Measurements from ENCODE around the gene CFL2.

Gene CFL2

DNA sequence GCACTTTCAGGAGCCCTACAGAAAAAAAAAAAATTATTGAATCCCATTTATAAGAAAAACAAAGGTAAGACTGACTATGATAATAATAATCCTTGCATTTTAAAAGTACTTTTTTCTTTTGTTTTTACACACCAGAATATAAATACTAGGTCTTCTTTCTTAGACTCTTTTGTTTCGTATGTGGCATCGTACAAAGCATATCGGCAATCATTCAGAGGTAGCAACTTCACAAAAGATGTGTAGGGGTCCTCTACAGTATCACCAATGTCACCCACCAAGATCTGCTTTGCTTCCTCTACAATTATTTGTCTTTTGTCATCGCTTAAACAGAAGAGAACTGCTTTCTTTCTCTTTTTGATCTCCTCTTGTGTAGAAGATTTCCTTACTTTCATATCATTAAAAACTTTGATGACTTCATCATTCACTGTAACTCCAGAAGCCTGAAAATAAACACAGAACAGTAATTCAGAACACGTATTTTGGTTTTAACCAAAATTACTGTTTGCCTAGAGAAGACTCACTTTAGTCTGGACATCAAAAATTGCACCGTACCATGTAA lies 1.2 kb downstream of the CFL2 start:
- Histone ChIP-seq H3K27me3 (no peaks in the 10 kb centered on the region), H3K27ac (peak overlapping the region; percentile 75 to 90 (median 81); a peak in 19 of 22 replicates), H3K9ac (peak overlapping the region; percentile 84 to 92 (median 89)), H4K20me1 (peaks cover 0 to 12% (median 0%) of the 10 kb centered on the region in 11 experiments; a peak in 4 of 22 replicates), H3K36me3 (peaks cover 0 to 25% (median 13%) of the 10 kb centered on the region in 11 experiments; a peak in 16 of 22 replicates), H3K4me3 (peak overlapping the region; percentile 70 to 87 (median 78)), H3K9me3 (replicated peaks in 1 of 11) (no peaks in the 10 kb centered on the region), H3K4me1 (peaks cover 17 to 50% (median 36%) of the 10 kb centered on the region in 10 experiments), H3K4me2 (peak overlapping the region; percentile 75 to 92 (median 84))
- TF ChIP-seq Cebpa-rat (IDR thresholded peaks at IDR 0.05), result no peak

DNA sequence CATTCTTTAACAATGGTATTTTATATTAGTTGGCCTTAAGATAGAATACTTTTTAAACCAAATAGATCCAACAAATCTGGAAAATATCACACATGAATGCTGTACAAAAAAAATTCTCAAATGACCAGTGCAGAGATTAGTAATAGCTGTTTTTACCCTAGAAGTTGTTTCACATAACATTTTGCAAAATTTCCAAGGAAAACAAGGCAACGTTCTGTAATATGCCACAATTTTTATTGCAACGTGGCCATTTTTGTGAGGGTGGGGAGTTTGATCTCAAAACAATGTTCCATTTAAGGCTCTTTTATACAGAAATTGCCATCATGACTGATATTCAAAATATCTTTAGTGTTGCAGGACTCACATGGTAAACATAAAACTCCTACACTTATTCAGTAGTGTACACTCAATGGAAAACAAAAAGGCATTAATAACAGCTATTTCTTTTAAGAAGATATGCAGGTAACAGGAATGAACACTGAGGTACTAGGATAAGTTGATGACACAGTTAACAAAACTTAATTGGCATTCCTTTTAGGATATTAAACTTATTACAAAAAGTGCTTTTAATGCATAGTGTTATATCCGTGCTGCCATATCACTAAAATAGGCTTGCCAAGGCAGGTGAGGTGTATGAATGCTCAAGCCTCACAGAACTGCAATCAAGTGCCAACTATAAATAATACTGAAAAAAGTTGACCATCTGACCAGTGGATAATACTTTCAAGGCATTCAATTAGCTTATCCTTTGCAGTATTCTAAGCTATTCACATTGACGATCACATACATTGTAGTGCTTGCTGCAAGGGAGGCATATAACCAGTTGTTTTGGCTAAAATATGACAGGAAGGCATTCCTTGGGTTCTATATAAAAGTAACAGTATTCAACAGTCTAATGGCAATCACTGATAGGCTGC lies 2.3 kb downstream of the CFL2 start:
- Histone ChIP-seq H3K4me1 (peaks cover 17 to 50% (median 36%) of the 10 kb centered on the region in 10 experiments), H3K9me3 (replicated peaks in 1 of 11) (no peaks in the 10 kb centered on the region), H3K4me3 (no peak overlapping the region), H3K27me3 (no peaks in the 10 kb centered on the region), H3K36me3 (peaks cover 0 to 25% (median 13%) of the 10 kb centered on the region in 11 experiments; a peak in 16 of 22 replicates), H3K27ac (no peak overlapping the region), H3K4me2 (peak overlapping the region; percentile 13 to 91 (median 83); a peak in 19 of 22 replicates), H3K9ac (no peak overlapping the region; a peak in 1 of 22 replicates), H4K20me1 (peaks cover 0 to 12% (median 0%) of the 10 kb centered on the region in 11 experiments; a peak in 4 of 22 replicates)
- TF ChIP-seq Cebpa-rat (IDR thresholded peaks at IDR 0.05), result no peak

DNA sequence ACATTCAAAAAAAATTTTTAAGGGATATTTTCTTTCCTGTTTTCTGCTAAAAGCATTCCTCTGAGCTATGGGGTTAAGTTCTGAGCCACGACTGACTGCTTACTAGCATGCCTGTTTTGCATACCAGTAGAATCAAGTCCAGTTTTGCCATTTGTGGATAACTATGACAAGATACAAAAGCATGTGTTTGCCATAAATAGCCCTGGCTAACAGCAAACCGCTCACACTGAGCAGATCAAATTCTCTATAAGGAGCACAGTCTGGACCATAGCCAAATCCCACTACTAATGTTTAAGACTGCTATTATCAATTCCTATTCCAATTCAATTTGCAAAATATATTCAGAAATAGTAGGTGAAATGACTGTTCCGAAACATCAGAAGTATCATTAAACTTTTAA lies 3.2 kb downstream of the CFL2 start:
- Histone ChIP-seq H3K27ac (no peak overlapping the region), H3K9me3 (replicated peaks in 1 of 11) (no peaks in the 10 kb centered on the region), H3K4me2 (peak overlapping the region; percentile 10 to 77 (median 53); a peak in 18 of 22 replicates), H3K36me3 (peaks cover 0 to 25% (median 13%) of the 10 kb centered on the region in 11 experiments; a peak in 16 of 22 replicates), H3K4me1 (peaks cover 17 to 50% (median 36%) of the 10 kb centered on the region in 10 experiments), H3K27me3 (no peaks in the 10 kb centered on the region), H3K9ac (peak overlapping the region in 3 of 11 experiments; percentile 18 to 60 (median 24); a peak in 1 of 22 replicates), H3K4me3 (no peak overlapping the region), H4K20me1 (peaks cover 0 to 12% (median 0%) of the 10 kb centered on the region in 11 experiments; a peak in 4 of 22 replicates)
- no peak for TF ChIP-seq Cebpa-rat (IDR thresholded peaks at IDR 0.05)

DNA sequence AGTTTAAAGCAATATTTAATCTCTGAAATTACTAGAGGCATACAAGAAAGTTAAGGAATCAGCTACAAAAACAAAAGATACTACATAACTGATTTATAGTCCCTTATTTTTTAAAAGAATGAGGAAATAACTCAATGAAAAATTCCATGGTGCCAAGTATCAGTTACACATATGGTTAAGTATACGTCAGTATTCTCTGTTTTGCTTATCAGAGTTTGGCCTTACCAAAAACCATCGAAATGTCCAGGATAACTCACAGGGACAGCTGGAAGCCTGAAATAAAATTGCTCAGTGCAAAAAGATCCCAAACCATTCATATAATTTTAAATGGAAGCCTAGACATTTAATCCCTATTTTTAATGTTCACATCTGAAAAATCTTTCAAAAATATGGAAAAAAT lies 3.6 kb downstream of the CFL2 start:
- H3K27ac ChIP-seq, result no peak overlapping the region
- peaks cover 0 to 25% (median 13%) of the 10 kb centered on the region in 11 experiments; a peak in 16 of 22 replicates for H3K36me3 ChIP-seq
- no peaks in the 10 kb centered on the region for H3K9me3 ChIP-seq (replicated peaks in 1 of 11)
- H3K4me2 ChIP-seq, result peak overlapping the region; percentile 10 to 77 (median 53); a peak in 15 of 22 replicates
- peaks cover 17 to 50% (median 36%) of the 10 kb centered on the region in 10 experiments for H3K4me1 ChIP-seq
- H3K27me3 ChIP-seq, result no peaks in the 10 kb centered on the region
- TF ChIP-seq Cebpa-rat (IDR thresholded peaks at IDR 0.05), result no peak
- H4K20me1 ChIP-seq, result peaks cover 0 to 12% (median 0%) of the 10 kb centered on the region in 11 experiments; a peak in 4 of 22 replicates
- peak overlapping the region in 3 of 11 experiments; percentile 18 to 60 (median 24); a peak in 1 of 22 replicates for H3K9ac ChIP-seq
- no peak overlapping the region for H3K4me3 ChIP-seq

DNA sequence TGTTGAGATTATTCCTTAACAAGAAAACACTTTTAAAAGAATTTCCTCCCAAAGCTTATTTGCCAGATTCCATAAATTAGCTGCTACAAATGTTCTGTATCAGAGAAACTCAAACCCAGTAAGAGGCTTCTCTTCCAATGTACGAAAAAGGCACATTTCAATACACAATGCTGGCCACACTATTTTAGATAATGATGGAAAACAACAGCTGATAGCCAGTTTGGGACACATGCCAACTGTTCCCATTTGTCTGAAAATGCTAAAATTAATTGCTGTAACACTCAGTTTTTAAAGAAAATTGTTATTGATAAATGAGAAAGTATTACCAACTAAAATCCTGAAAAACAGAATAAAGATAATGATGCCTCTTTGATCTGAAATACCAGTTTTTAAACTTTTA lies 4.4 kb downstream of the CFL2 start:
- H3K27me3 ChIP-seq, result no peaks in the 10 kb centered on the region
- H3K4me2 ChIP-seq, result peak overlapping the region in 1 of 11 experiments; percentile 28; a peak in 2 of 22 replicates
- no peak overlapping the region for H3K9ac ChIP-seq
- peaks cover 0 to 25% (median 13%) of the 10 kb centered on the region in 11 experiments; a peak in 16 of 22 replicates for H3K36me3 ChIP-seq
- peaks cover 17 to 50% (median 32%) of the 10 kb centered on the region in 10 experiments for H3K4me1 ChIP-seq
- no peak overlapping the region for H3K27ac ChIP-seq
- H3K4me3 ChIP-seq, result no peak overlapping the region
- TF ChIP-seq Cebpa-rat (IDR thresholded peaks at IDR 0.05), result no peak
- no peaks in the 10 kb centered on the region for H3K9me3 ChIP-seq (replicated peaks in 1 of 11)
- H4K20me1 ChIP-seq, result peaks cover 0 to 12% (median 0%) of the 10 kb centered on the region in 11 experiments; a peak in 4 of 22 replicates

DNA sequence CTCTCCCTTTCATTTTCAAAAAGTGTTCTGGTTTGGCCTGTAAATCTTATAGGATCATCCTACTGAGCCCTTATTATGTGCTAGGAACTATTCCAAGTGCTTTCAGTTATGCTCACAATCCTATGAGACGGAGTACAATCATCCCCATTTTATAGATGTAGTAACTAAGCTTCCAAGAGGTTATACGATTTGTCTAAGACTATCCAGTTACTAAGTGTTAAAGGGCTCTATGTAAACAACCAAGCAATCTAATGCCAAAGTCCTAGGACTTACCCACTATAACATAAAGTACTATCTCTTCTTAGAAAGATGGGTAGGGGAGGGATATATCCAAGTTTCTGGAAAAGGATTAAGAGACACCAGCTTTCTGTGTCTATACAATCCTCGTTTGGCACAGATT lies 6.7 kb downstream of the CFL2 start:
- no peak overlapping the region for H3K27ac ChIP-seq
- H3K4me3 ChIP-seq, result no peak overlapping the region
- H3K9me3 ChIP-seq (replicated peaks in 1 of 11), result no peaks in the 10 kb centered on the region
- peaks cover 0 to 24% (median 10%) of the 10 kb centered on the region in 11 experiments; a peak in 16 of 22 replicates for H3K36me3 ChIP-seq
- no peaks in the 10 kb centered on the region for H3K27me3 ChIP-seq
- no peak overlapping the region for H3K9ac ChIP-seq
- no peak for TF ChIP-seq Cebpa-rat (IDR thresholded peaks at IDR 0.05)
- no peak overlapping the region for H3K4me2 ChIP-seq
- peaks cover 0 to 12% (median 0%) of the 10 kb centered on the region in 11 experiments; a peak in 4 of 22 replicates for H4K20me1 ChIP-seq
- peaks cover 9 to 39% (median 22%) of the 10 kb centered on the region in 10 experiments for H3K4me1 ChIP-seq

DNA sequence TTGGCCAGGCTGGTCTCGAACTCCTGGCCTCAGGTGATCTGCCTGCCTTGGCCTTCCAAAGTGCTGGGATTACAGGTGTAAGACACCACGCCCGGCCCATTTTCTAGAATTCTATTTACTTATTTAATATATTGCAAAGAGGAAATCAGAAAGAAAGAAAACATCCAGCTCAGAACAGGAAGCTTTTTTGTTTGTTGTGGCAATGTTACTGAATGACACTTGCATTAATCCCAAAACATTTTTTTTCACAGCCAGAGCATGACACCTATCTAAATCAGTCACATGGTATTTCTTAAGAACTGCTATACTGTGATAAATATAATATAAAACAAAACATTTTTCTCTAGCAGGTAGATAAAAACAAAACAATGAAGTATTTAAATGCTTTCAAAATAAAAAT lies 12.6 kb downstream of the CFL2 start:
- Histone ChIP-seq H3K4me1 (no peaks in the 10 kb centered on the region), H3K4me3 (no peak overlapping the region), H3K27ac (no peak overlapping the region), H3K36me3 (no peaks in the 10 kb centered on the region), H3K4me2 (no peak overlapping the region), H3K9me3 (replicated peaks in 1 of 11) (no peaks in the 10 kb centered on the region), H3K9ac (no peak overlapping the region), H3K27me3 (no peaks in the 10 kb centered on the region), H4K20me1 (no peaks in the 10 kb centered on the region)
- no peak for TF ChIP-seq Cebpa-rat (IDR thresholded peaks at IDR 0.05)

DNA sequence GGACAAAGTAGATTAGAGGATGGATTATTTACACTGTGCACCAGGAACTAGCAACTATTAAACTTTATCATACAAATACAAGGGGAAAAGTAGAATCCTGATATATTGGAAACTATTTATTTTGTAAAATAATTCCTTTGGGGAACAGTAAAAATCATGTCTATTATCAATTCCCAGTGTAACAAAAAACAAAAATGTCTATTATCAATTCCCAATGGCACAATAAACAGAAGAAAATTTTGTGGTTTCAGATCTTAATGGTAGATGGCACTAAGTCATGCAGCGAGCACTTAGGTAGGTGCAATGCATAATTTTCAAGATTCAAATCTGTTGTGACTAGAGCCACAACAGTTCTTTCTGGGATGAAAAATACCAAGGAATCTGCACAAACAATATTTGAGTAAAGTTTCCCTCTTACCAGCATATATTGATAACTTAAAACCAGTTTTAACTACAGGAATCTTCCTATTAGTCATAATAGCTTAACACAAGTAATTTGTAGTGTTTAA lies 13.7 kb downstream of the CFL2 start:
- Histone ChIP-seq H3K9ac (no peak overlapping the region), H3K9me3 (replicated peaks in 1 of 11) (no peaks in the 10 kb centered on the region), H4K20me1 (no peaks in the 10 kb centered on the region), H3K27me3 (no peaks in the 10 kb centered on the region), H3K27ac (no peak overlapping the region), H3K4me1 (no peaks in the 10 kb centered on the region), H3K4me2 (no peak overlapping the region), H3K36me3 (no peaks in the 10 kb centered on the region), H3K4me3 (no peak overlapping the region)
- TF ChIP-seq Cebpa-rat (IDR thresholded peaks at IDR 0.05), result no peak
